ENCODE data around the gene FARS2. TPM values are rescaled to one million over a fixed set of nuclear protein-coding genes. Genes with fewer than 3 reads are reported as not detected.

FARS2 gene
- total and polyA plus RNA-seq, 2 of the 13 experiments (the other 11 are each of a cell fraction or from before 2014, with no cell fraction given): 15.4 to 26.0 TPM

- DNase-seq (ENCODE audit: low spot score) (no peak), ATAC-seq (no peak), FAIRE-seq (no peak)
- Histone ChIP-seq H4K20me1 (ENCODE audit: insufficient read depth, low read length) (no peaks in the 10 kb centered on the region), H3K79me2 (ENCODE audit: insufficient read depth, low read length) (no peaks in the 10 kb centered on the region), H3K4me2 (ENCODE audit: low read depth, low read length) (no peak overlapping the region), H3K27me3 (ENCODE audit: control insufficient read depth in 1 of 2, insufficient read depth in 2 of 2, low read length in 2 of 2) (no peaks in the 10 kb centered on the region), H3K4me1 (ENCODE audit: insufficient read depth, low read length) (no peaks in the 10 kb centered on the region), H3K36me3 (replicated peaks in 1 of 2; ENCODE audit: control insufficient read depth in 1 of 2, insufficient read depth in 2 of 2, low read length in 2 of 2) (no peaks in the 10 kb centered on the region), H3K4me3 (replicated peaks in 1 of 3; ENCODE audit: insufficient read depth in 1 of 3, low read depth in 2 of 3, low read length in 3 of 3) (no peak overlapping the region), H3K9me3 (ENCODE audit: low read length) (no peaks in the 10 kb centered on the region), H3K27ac (ENCODE audit: extremely low read length, insufficient read depth, low read length) (no peak overlapping the region), H3K9ac (ENCODE audit: insufficient read depth, low read depth, low read length) (no peak overlapping the region), H2AFZ (ENCODE audit: low read length) (no peak overlapping the region)
- POLR2A ChIA-PET: no interaction called here
- BruUV-seq (replicated peaks): no TSS peak
- CTCF ChIA-PET (ENCODE audit: low intra/inter-chr PET ratio, low total read pairs): interaction anchor here (2.7 kb wide), 1 partner anchor 235 kb away, joined by 16 read pairs; no protein-coding TSS in a partner anchor
- intact Hi-C loops (cut with micrococcal nuclease; ENCODE audit: unreplicated experiment) (loop anchor here (5.0 kb wide), 1 partner anchor 236 kb away; no protein-coding TSS in a partner anchor), in situ Hi-C loops (cut with HindIII; ENCODE audit: extremely low pct_ligation_motif_present, low pct_unique_long_range_greater_than_20kb) (loop anchor here (5.0 kb wide), 1 partner anchor 231 kb away; no protein-coding TSS in a partner anchor)
- WGBS (ENCODE audit: low lambda C conversion rate): 84% methylated on average over 6 of the region's 6 CpGs
- no peak for TF ChIP-seq ZMYM2 (CRISPR knock-in tag; IDR thresholded peaks at IDR 0.05)
- no peak for TF ChIP-seq ZNF501 (CRISPR knock-in tag; IDR thresholded peaks at IDR 0.05)
- TF ChIP-seq ZBTB8A (CRISPR knock-in tag; IDR thresholded peaks at IDR 0.05; ENCODE audit: borderline replicate concordance, low read depth): no peak
- no peak for TF ChIP-seq TAF1 (CRISPR knock-in tag; IDR thresholded peaks at IDR 0.05)
- no peak for TF ChIP-seq JUNB (CRISPR knock-in tag; IDR thresholded peaks at IDR 0.05; ENCODE audit: borderline replicate concordance)
- TF ChIP-seq JDP2 (CRISPR knock-in tag; IDR thresholded peaks at IDR 0.05; ENCODE audit: borderline replicate concordance): no peak
- TF ChIP-seq ZNF569 (CRISPR knock-in tag; IDR thresholded peaks at IDR 0.05; ENCODE audit: borderline replicate concordance): no peak
- no peak for TF ChIP-seq RBAK (CRISPR knock-in tag; IDR thresholded peaks at IDR 0.05)
- no peak for TF ChIP-seq ZNF496 (CRISPR knock-in tag; IDR thresholded peaks at IDR 0.05; ENCODE audit: insufficient replicate concordance)
- no peak for TF ChIP-seq ZNF264 (CRISPR knock-in tag; IDR thresholded peaks at IDR 0.05)
- no peak for TF ChIP-seq CHCHD3 (CRISPR knock-in tag; IDR thresholded peaks at IDR 0.05)
- no peak for TF ChIP-seq ARHGAP35 (CRISPR knock-in tag; IDR thresholded peaks at IDR 0.05; ENCODE audit: borderline replicate concordance)
- no peak for TF ChIP-seq REL (CRISPR knock-in tag; conservative IDR thresholded peaks at IDR 0.05)
- TF ChIP-seq HOXA3 (CRISPR knock-in tag; IDR thresholded peaks at IDR 0.05): no peak
- TF ChIP-seq KLF16 (CRISPR knock-in tag; IDR thresholded peaks at IDR 0.05): no peak
- no peak for TF ChIP-seq ASH2L (IDR thresholded peaks at IDR 0.05; ENCODE audit: insufficient read length, low read depth, low read length)
These were observed 117.0 kb downstream of the FARS2 start for GRCh38 chr6:5378331-5378730.

All from HepG2 (cell line).